Sigmoid colon (tissue), 4 donors: ENCODE data around the gene NADK.

Experiments used
- CTCF ChIP-seq, 4 experiments: fragments of 450-650 bp in 3 of 4; fragments of 200-600 bp in 1 of 4; IDR thresholded peaks; one replicate each; pipeline ENCODE4 v1.5.1; 2016 to 2019; ENCODE audit warnings: antibody characterized with exemption in 4 of 4, mild to moderate bottlenecking in 3 of 4, moderate library complexity in 2 of 4
- EP300 ChIP-seq, 4 donors: sonication (generic); formaldehyde crosslinking; IDR thresholded peaks; one replicate each; pipeline ENCODE4 v1.6.1; 2017; ENCODE audit warnings: antibody characterized with exemption in 4 of 4
- POLR2A ChIP-seq, 2 donors: fragments of 450-650 bp; IDR thresholded peaks; one replicate each; pipeline ENCODE4 v1.6.1; 2016; ENCODE audit warnings: antibody characterized with exemption in 2 of 2, mild to moderate bottlenecking in 2 of 2, moderate library complexity in 2 of 2
- POLR2AphosphoS5 ChIP-seq, 4 donors: sonication (generic); formaldehyde crosslinking; IDR thresholded peaks; one replicate each; pipeline ENCODE4 v1.6.1; 2017; ENCODE audit warnings: antibody characterized with exemption in 4 of 4

- no peak for TF ChIP-seq POLR2A (IDR thresholded peaks at IDR 0.05)
- TF ChIP-seq CTCF (IDR thresholded peaks at IDR 0.05): no peak
- TF ChIP-seq EP300 (IDR thresholded peaks at IDR 0.05): no peak
- TF ChIP-seq POLR2AphosphoS5 (IDR thresholded peaks at IDR 0.05): no peak
Measured at GRCh38 chr1:1796466-1796865, 18.2 kb upstream of the NADK start.
